HEK293T (cell line): ENCODE data around the gene KRTAP1-4.
"Not testable (repeated sequence)": the region's sequence is repeated elsewhere in the genome, so short reads cannot be mapped to it uniquely, and the experiment has no call there.

Experiments used
- CTCF ChIA-PET: fragments of 350-600 bp; formaldehyde crosslinking; extraction: SDS; loops from one replicate; lab custom pipeline; 2021; ENCODE audit warnings: antibody characterized with exemption, inconsistent platforms; lab: Yijun Ruan, JAX
- POLR2A ChIA-PET: fragments of 350-600 bp; formaldehyde crosslinking; extraction: SDS; loops from one replicate; lab custom pipeline; 2020; ENCODE audit warnings: antibody characterized with exemption, inconsistent platforms; lab: Yijun Ruan, JAX
- DNase-seq: peaks from one replicate; pipeline ENCODE4 v3.0.0; 2012; ENCODE audit warnings: mixed read lengths; ENCODE audit errors: extremely low spot score
- ARNT ChIP-seq: fragments of 450-650 bp; IDR thresholded peaks from 2 replicates; pipeline ENCODE4 v1.6.1; 2017; ENCODE audit warnings: mild to moderate bottlenecking
- BHLHE40 ChIP-seq: fragments of 450-650 bp; IDR thresholded peaks from 2 replicates; pipeline ENCODE4 v1.6.1; 2016; ENCODE audit warnings: mild to moderate bottlenecking, moderate library complexity, borderline replicate concordance
- CTBP1 ChIP-seq: fragments of 450-650 bp; IDR thresholded peaks from 2 replicates; pipeline ENCODE4 v1.6.1; 2016; ENCODE audit warnings: borderline replicate concordance
- ELF4 ChIP-seq: fragments of 450-650 bp; IDR thresholded peaks from 2 replicates; pipeline ENCODE4 v1.6.1; 2017; ENCODE audit warnings: antibody characterized with exemption
- FOXA1 ChIP-seq: fragments of 450-650 bp; IDR thresholded peaks from 2 replicates; pipeline ENCODE4 v1.6.1; 2016; ENCODE audit warnings: mild to moderate bottlenecking
- FOXK2 ChIP-seq: fragments of 450-650 bp; IDR thresholded peaks from 2 replicates; pipeline ENCODE4 v1.6.1; 2016; ENCODE audit warnings: mild to moderate bottlenecking
- FOXM1 ChIP-seq: fragments of 450-650 bp; IDR thresholded peaks from 2 replicates; pipeline ENCODE4 v1.6.1; 2017; ENCODE audit warnings: mild to moderate bottlenecking, borderline replicate concordance
- HDGF ChIP-seq: fragments of 450-650 bp; IDR thresholded peaks from 2 replicates; pipeline ENCODE4 v1.6.1; 2017; ENCODE audit warnings: antibody characterized with exemption, borderline replicate concordance
- L3MBTL2 ChIP-seq: fragments of 450-650 bp; conservative IDR thresholded peaks from 2 replicates; pipeline ENCODE4 v1.6.1; 2016; ENCODE audit warnings: mild to moderate bottlenecking
- LEF1 ChIP-seq: fragments of 450-650 bp; IDR thresholded peaks from 2 replicates; pipeline ENCODE4 v1.6.1; 2017; ENCODE audit warnings: mild to moderate bottlenecking, borderline replicate concordance
- NFRKB ChIP-seq: fragments of 450-650 bp; IDR thresholded peaks from 2 replicates; pipeline ENCODE4 v1.6.1; 2016; ENCODE audit warnings: mild to moderate bottlenecking, moderate library complexity
- PKNOX1 ChIP-seq: fragments of 450-650 bp; IDR thresholded peaks from 2 replicates; pipeline ENCODE4 v1.6.1; 2016
- SP1 ChIP-seq: fragments of 450-650 bp; IDR thresholded peaks from 2 replicates; pipeline ENCODE4 v1.6.1; 2017
- SUZ12 ChIP-seq: fragments of 450-650 bp; IDR thresholded peaks from 2 replicates; pipeline ENCODE4 v1.6.1; 2016; ENCODE audit warnings: mild to moderate bottlenecking
- TARDBP ChIP-seq: fragments of 450-650 bp; IDR thresholded peaks from 2 replicates; pipeline ENCODE4 v1.6.1; 2016
- ZNF384 ChIP-seq: fragments of 450-650 bp; IDR thresholded peaks from 2 replicates; pipeline ENCODE4 v1.6.1; 2016

Gene KRTAP1-4

GRCh38 chr17:41065829-41066624, 36.0 kb upstream of the KRTAP1-4 start, which contains the start of gene KRTAP2-4:
Gene KRTAP2-4 (minus strand): TSS chr17:41065879. CDS start chr17:41065845, 34 bp downstream.
- ChIA-PET POLR2A (no interaction called here), CTCF (no interaction called here)
- TF ChIP-seq FOXM1 (no peak), L3MBTL2 (no peak), BHLHE40 (no peak), LEF1 (no peak)
- DNase-seq = no peak

- CTCF ChIA-PET, DNase-seq, POLR2A ChIA-PET: not testable (repeated sequence)
Measured at GRCh38 chr17:41065016-41065689, 35.2 kb upstream of the KRTAP1-4 start.

DNA sequence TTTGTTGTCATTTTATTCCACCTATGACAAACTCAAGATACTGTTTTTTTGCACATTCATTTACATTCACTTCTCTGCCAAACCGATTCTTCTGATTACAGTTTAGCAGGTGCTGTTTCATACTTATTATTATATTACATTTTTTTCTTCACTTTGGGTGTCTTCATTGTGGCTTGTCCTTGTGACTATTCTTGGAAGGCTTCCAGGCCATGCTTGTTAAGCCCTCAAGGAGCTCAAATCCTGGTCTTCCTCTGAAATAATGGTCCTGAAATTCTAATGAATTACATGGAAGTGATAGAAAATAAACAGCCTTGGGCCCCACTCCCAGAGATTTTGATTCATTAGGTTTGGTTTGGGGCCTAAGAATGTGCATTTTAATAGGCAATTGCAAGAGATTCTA, 34.3 kb upstream of the KRTAP1-4 start:
- ChIA-PET POLR2A (no interaction called here), CTCF (no interaction called here)
- TF ChIP-seq HDGF (no peak), TARDBP (no peak), SP1 (no peak), ELF4 (no peak), ARNT (no peak), PKNOX1 (no peak), FOXK2 (no peak), LEF1 (no peak), NFRKB (no peak), CTBP1 (no peak), ZNF384 (no peak), FOXM1 (no peak), BHLHE40 (no peak), FOXA1 (no peak), L3MBTL2 (no peak), SUZ12 (no peak)
- DNase-seq = no peak

DNA sequence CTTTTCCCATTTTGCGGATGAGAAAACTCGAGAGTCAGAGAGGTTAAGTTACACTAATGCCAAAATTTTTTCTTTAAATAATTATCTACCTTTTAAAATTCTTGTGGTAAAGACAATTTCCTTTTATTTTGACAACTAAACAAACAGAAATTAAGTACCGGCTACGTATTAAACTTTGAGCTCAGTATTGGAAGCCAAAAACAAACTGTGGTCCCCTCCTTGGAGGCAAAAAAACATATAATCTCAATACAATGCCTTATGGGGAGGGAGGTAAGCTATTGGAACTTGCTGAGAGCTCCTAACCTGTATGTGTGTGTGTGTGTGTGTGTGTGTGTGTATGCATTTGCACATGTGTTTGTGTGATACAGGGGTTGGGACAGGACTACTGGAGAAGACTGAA, 33.5 kb upstream of the KRTAP1-4 start:
- ChIA-PET POLR2A (no interaction called here), CTCF (no interaction called here)
- DNase-seq = no peak
- TF ChIP-seq ZNF384 (no peak), ELF4 (no peak), TARDBP (no peak), ARNT (no peak)

DNA sequence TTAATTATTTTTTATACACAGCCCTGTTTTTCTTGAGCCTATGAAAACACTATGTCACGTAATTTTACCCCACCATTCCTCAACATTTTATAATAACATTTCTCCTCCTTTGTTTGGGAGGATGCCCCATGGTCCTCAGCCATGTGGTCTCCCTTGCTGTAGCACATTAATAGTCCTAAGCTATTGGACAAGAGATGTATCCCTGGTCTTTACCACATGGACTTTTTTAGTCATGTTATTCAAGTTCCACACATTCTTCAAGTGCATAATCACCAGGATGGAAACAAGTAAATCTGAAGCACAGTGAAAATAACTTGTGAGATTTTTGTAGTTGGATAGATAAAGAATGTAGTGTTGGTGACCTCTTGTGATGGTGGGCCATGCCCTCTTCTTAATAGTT, 32.0 kb upstream of the KRTAP1-4 start:
- POLR2A ChIA-PET = no interaction called here
- no peak for DNase-seq
- CTCF ChIA-PET = no interaction called here
- TF ChIP-seq HDGF (no peak), SP1 (no peak), ARNT (no peak), ELF4 (no peak), FOXK2 (no peak), BHLHE40 (no peak), NFRKB (no peak), FOXM1 (no peak), FOXA1 (no peak), ZNF384 (no peak), CTBP1 (no peak), LEF1 (no peak), PKNOX1 (no peak), TARDBP (no peak), SUZ12 (no peak), L3MBTL2 (no peak)

DNA sequence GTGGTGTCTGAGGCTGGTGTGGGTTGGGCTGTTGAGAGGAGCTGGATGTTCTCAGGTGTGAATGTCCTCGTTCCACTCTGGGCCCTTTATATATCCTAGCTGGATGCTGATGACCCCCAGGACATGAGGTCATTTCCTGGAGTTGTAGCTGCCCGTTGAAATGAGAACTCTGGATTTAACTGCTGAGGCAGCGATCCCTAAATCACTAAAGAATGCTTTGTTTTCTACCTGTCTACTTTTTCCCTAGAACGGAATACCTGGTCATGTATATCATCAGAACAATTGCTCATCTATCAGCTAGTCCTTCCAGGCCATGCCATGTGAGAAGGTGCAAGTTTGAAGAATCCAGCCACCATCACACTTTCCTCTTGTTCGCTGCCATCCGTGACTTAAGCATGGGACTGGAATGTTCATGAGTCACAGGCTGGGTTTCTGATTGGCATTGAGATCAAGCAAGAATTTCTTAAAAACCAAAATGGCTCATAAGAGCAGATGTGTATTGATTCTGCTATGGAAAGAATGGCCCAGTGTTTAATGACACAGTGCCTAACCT, 30.1 kb upstream of the KRTAP1-4 start, which contains the start of gene KRTAP2-3:
TSS of gene KRTAP2-3 (minus strand) at position 63 of the 553 bp plus-strand sequence. CDS start 64 bp downstream, outside the sequence.
- no peak for TF ChIP-seq L3MBTL2
- no peak for TF ChIP-seq TARDBP
- no peak for TF ChIP-seq ARNT
- TF ChIP-seq CTBP1 = no peak
- no peak for TF ChIP-seq BHLHE40
- no peak for TF ChIP-seq FOXK2
- no peak for TF ChIP-seq SP1
- no peak for TF ChIP-seq ELF4
- no peak for TF ChIP-seq HDGF
- no peak for TF ChIP-seq PKNOX1
- no peak for TF ChIP-seq SUZ12
- no peak for TF ChIP-seq LEF1
- no peak for TF ChIP-seq FOXM1
- no peak for TF ChIP-seq FOXA1
- TF ChIP-seq NFRKB = no peak
- no peak for TF ChIP-seq ZNF384
- ChIA-PET POLR2A (no interaction called here), CTCF (no interaction called here)
- DNase-seq = no peak

GRCh38 chr17:41059276-41060051, 29.5 kb upstream of the KRTAP1-4 start:
- CTCF ChIA-PET, POLR2A ChIA-PET, DNase-seq: not testable (repeated sequence)
